DMS114 treated with DMSO at 0.1 percent for 48 hours (cell line): Measurements from ENCODE around the gene EIF4G1.

Source experiments
- DNase-seq: peaks from one replicate; lab custom pipeline; 2025; ENCODE audit not compliant: unreplicated experiment; lab: John Stamatoyannopoulos, UW

The EIF4G1 gene

GRCh38 chr3:184300378-184300720, 14.1 kb upstream of the EIF4G1 start:
- DNase-seq: no peak

GRCh38 chr3:184305577-184305976, 8.8 kb upstream of the EIF4G1 start:
- DNase-seq: no peak

DNA sequence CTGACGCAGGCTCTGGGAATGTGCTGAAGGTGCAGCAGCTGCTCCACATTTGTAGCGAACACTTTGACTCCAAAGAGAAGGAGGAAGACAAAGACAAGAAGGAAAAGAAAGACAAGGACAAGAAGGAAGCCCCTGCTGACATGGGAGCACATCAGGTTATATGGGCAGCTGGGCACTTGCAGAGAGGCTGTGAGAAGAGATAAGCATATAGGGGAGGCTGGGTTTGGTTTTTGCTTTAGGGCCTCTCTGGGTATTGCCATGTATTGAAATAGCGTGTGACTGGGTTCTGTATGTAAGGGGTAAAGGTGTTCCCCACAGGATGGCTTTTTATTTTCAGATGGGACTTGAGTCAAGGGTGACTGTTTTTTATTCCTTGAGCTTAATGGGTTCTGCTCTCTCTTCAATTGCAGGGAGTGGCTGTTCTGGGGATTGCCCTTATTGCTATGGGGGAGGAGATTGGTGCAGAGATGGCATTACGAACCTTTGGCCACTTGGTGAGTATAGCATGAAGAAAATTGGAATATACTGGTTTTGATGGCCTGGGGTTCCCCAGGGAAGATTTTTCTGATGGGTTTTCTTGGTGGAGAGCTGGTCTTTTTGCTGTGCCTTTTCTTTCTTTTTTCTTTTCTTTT, 7.9 kb upstream of the EIF4G1 start:
- no peak for DNase-seq

DNA sequence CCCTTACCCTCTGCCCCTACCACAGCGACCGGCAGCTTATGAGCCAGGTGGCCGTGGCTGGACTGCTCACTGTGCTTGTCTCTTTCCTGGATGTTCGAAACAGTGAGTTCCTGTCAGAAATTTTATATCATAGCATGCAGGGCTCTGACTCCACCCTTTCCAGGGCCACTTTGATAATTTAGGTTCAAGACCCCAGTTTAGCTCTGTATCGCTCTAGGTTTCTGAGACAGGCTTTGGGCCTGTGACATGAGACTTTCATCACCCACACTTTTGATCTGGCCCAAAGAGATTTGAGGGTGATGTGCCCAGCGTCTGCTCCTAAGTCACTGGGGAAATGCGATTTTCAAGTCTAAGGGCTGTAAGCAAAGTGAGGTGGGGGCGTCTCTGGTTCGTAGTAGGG, 6.5 kb upstream of the EIF4G1 start:
- DNase-seq: no peak

GRCh38 chr3:184308744-184309143, 5.7 kb upstream of the EIF4G1 start:
- no peak for DNase-seq

DNA sequence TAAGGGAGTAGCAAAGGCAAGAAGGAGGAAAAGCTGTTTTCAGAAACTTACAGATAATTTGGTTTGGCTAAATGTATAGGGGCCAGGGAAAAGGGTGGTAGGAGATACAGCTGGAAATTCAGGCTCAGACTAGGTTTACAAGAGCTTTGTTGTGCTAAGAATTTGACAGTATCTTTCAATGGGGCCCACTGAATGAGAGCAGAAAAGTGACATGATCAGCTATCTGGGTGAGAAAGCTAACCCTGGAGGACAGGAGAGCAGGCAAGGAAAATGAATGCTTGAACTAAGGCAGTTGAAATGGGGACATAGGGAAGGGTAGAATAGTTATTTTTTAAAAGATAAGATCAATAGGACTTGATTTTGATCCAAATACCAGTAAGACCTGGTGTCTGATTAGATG, 2.8 kb upstream of the EIF4G1 start:
- no peak for DNase-seq

GRCh38 chr3:184314700-184315542, 515 bp downstream of the EIF4G1 start:
- no peak for DNase-seq

- DNase-seq: no peak
These were observed 1.1 kb downstream of the EIF4G1 start for GRCh38 chr3:184315543-184315867.

- no peak for DNase-seq
These were observed 1.7 kb downstream of the EIF4G1 start for GRCh38 chr3:184315871-184316661.

DNA sequence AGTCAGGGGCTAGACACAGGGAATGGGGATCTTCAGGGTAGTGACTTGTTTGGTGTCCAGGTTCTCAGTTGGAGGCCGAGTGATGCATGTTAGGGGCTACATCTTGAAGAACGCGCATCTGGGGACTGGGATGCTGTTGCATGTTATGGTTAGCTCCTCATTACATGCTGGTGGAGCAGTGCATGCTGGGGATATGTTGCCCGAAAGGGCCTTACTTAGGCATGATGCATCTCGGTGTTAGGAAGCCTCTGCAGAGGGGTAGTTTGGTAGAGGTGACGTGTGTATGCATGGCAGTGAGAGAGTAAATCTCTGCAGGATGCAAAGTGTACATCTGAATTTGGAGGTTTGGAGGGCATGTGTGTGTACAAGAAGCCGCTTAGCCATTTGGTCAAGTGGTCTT, 2.4 kb downstream of the EIF4G1 start:
- no peak for DNase-seq

- DNase-seq: no peak
These were observed 2.8 kb downstream of the EIF4G1 start for GRCh38 chr3:184317201-184317600.

DNA sequence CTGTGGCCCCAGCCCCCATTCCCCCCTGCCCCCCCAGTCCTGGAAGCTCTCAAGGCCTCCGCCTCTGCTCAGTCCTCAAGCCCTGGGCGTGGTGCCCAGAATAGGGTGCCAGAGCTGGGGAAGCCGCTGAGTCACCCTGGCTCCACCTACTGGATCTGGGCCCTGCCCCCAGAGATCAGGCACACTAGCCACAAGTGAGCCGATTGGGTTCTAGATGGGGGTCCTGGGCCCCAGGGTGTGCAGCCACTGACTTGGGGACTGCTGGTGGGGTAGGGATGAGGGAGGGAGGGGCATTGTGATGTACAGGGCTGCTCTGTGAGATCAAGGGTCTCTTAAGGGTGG, 5.7 kb downstream of the EIF4G1 start:
- no peak for DNase-seq

DNA sequence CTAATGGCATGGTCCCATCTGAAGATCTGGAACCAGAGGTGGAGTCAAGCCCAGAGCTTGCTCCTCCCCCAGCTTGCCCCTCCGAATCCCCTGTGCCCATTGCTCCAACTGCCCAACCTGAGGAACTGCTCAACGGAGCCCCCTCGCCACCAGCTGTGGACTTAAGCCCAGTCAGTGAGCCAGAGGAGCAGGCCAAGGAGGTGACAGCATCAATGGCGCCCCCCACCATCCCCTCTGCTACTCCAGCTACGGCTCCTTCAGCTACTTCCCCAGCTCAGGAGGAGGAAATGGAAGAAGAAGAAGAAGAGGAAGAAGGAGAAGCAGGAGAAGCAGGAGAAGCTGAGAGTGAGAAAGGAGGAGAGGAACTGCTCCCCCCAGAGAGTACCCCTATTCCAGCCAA, 7.3 kb downstream of the EIF4G1 start:
- DNase-seq: no peak

DNA sequence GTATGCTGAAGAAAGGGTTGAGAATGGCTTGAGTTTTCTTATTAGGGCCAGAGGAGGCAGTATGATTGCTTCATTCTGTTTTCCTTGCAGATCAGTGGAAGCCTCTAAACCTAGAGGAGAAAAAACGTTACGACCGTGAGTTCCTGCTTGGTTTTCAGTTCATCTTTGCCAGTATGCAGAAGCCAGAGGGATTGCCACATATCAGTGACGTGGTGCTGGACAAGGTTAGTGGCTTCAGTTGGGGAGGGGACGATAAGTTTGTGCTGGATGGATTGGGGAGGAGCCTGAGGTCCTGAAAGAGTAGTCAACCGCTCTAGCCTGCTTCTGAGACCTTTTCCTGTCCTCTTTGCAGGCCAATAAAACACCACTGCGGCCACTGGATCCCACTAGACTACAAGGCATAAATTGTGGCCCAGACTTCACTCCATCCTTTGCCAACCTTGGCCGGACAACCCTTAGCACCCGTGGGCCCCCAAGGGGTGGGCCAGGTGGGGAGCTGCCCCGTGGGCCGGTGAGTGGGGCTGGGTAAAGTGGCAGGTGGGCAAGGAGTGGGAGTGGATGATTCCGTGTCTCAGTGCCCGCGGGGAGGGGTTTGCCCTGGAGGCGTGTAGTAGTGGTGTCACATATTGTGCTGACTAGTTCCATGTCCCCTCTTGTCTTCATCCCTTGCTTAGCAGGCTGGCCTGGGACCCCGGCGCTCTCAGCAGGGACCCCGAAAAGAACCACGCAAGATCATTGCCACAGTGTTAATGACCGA, 8.5 kb downstream of the EIF4G1 start:
- DNase-seq: no peak

- no peak for DNase-seq
These were observed 9.3 kb downstream of the EIF4G1 start for GRCh38 chr3:184323696-184324095.

GRCh38 chr3:184325269-184325668, 10.9 kb downstream of the EIF4G1 start:
- DNase-seq: no peak

DNA sequence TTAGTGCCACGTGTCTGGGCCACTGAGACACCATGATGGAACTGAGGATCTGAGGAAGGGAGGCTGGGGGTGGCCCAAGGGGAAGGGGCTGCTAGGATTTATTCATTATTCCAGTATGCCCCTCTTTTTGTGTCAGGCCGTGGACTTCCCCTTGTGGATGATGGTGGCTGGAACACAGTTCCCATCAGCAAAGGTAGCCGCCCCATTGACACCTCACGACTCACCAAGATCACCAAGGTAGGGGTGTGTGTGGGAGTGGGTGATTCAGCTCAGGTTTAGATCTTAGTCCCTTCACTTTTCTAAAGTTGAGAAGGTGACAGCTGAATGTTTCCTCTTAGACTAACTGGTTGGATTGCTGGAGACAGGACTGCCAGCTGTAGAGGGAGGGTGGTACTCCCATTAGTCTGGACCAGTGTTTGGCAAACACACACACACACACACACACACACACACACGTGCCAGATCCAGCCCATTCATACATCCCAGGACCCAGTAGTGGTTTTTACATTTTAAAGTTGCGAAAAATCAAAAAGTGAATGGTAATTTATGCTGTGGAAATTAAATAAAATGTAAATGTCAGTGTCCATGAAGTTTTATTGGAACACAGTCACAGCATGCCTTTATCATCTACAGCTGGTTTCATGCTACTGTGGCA, 11.4 kb downstream of the EIF4G1 start:
- DNase-seq: no peak

GRCh38 chr3:184327171-184327570, 12.8 kb downstream of the EIF4G1 start:
- no peak for DNase-seq

DNA sequence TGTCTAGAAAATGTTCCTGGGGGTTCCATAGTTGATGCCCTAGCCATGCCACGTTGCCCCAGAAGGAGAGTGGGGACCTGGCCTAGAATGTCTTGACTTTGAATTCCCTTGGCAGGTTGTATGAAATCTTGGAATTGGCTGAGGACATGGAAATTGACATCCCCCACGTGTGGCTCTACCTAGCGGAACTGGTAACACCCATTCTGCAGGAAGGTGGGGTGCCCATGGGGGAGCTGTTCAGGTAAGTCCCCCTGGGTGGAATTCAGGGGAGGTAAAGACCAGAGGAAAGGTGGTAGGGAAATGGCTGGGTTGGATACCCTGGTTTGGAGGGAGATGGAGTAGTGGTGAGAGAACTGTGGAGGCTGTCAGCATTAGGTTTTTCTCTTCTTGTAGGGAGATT, 14.1 kb downstream of the EIF4G1 start:
- DNase-seq: no peak

DNA sequence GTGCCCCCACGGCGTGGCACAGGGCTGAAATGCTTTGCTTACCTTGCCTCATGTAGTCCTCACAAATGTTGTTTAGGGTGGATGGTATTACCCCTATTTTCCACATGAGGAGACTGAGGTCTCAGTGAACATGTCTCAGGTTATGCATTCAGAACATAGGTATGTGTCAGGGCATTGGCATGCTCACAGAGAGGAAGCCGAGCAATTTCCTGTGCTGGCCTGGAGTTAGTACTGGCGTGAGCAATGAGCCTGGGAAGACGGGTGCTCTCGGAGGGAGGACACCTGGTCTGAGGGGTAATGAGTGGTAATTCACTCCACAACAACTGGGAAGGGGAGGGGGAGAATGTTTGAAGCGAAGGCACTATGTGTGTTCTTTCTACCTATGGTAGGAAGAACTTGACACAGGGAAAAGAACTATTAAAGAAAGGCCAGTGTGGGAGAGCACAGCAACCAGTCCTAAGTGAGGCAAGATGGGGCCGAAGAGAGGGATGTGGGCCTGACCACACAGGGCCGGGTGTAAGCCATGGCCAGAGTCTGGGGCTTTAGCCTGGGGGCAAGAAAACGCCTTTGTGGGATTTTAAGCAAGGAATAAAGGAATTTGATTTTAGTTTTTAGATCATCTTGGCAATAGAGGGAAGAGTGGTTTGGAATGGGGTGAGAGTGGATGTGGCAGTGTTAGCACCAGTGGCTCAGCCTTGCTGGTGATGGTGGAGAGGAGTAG, 18.1 kb downstream of the EIF4G1 start:
- no peak for DNase-seq
